Measurements from ENCODE around the gene NCOA4.
"Not testable (repeated sequence)": the region's sequence is repeated elsewhere in the genome, so short reads cannot be mapped to it uniquely, and the experiment has no call there.

Gene NCOA4

GRCh38 chr10:45983538-45984186, 46.8 kb downstream of the NCOA4 start:
- DNase-seq (ENCODE audit: low read depth) = not testable (repeated sequence)

GRCh38 chr10:45981367-45981766, 49.1 kb downstream of the NCOA4 start:
- DNase-seq (ENCODE audit: low read depth) = not testable (repeated sequence)

- DNase-seq (ENCODE audit: low read depth) = not testable (repeated sequence)
These were observed 51.9 kb downstream of the NCOA4 start for GRCh38 chr10:45978554-45978953.

- not testable (repeated sequence) for DNase-seq (ENCODE audit: low read depth)
These were observed 56.4 kb downstream of the NCOA4 start for GRCh38 chr10:45974041-45974440.

- DNase-seq (ENCODE audit: low read depth) = not testable (repeated sequence)
These were observed 57.6 kb downstream of the NCOA4 start for GRCh38 chr10:45972813-45973169.

GRCh38 chr10:45972106-45972812, 58.2 kb downstream of the NCOA4 start, which contains the start of gene TIMM23:
TSS of gene TIMM23 (plus strand) at chr10:45972489. CDS start at chr10:45972625, 136 bp downstream.
- peak; percentile 83 for DNase-seq (ENCODE audit: low read depth)

GRCh38 chr10:45971742-45972105, 58.7 kb downstream of the NCOA4 start:
- DNase-seq (ENCODE audit: low read depth) = not testable (repeated sequence)

GRCh38 chr10:45971019-45971418, 59.4 kb downstream of the NCOA4 start:
- DNase-seq (ENCODE audit: low read depth) = not testable (repeated sequence)

GRCh38 chr10:45962686-45963452, 67.6 kb downstream of the NCOA4 start:
- DNase-seq (ENCODE audit: low read depth) = not testable (repeated sequence)

GRCh38 chr10:45957928-45958327, 72.5 kb downstream of the NCOA4 start:
- not testable (repeated sequence) for DNase-seq (ENCODE audit: low read depth)

GRCh38 chr10:45956634-45957033, 73.8 kb downstream of the NCOA4 start:
- not testable (repeated sequence) for DNase-seq (ENCODE audit: low read depth)

All from stimulated activated CD8-positive, alpha-beta memory T cell treated with anti-CD3 and anti-CD28 coated beads, Interleukin-12 subunit alpha, Interleukin-12 subunit beta, amount 100 ng/mL, for 4 hours (primary cell).